Endothelial cell of umbilical vein (primary cell): ENCODE data around the gene TPP1.

Experiments
- EZH2 ChIP-seq: IDR thresholded peaks from 2 replicates; pipeline ENCODE4 v1.6.1; 2012; ENCODE audit warnings: borderline replicate concordance, low read depth, mild to moderate bottlenecking, moderate library complexity, low read length, inconsistent platforms; ENCODE audit not compliant: severe bottlenecking
- MAX ChIP-seq: IDR thresholded peaks from 2 replicates; pipeline ENCODE4 v1.6.1; 2011; ENCODE audit not compliant: insufficient read depth, insufficient read length
- MYC ChIP-seq: IDR thresholded peaks from one replicate; pipeline ENCODE4 v1.6.1; 2011; ENCODE audit warnings: mild to moderate bottlenecking, low read depth, low read length
- TF ChIP-seq, protein P1 (sequence below), 2 donors: IDR thresholded peaks; 1 replicate in 1 of 2; 2 replicates in 1 of 2; pipeline ENCODE4 v1.5.1; 2011; ENCODE audit warnings: low read length in 2 of 2, mild to moderate bottlenecking in 2 of 2, moderate library complexity in 2 of 2, control low read depth in 1 of 2, inconsistent platforms in 1 of 2, low read depth in 1 of 2; ENCODE audit not compliant: insufficient read depth in 1 of 2; ENCODE audit errors: extremely low read depth in 1 of 2

DNA sequence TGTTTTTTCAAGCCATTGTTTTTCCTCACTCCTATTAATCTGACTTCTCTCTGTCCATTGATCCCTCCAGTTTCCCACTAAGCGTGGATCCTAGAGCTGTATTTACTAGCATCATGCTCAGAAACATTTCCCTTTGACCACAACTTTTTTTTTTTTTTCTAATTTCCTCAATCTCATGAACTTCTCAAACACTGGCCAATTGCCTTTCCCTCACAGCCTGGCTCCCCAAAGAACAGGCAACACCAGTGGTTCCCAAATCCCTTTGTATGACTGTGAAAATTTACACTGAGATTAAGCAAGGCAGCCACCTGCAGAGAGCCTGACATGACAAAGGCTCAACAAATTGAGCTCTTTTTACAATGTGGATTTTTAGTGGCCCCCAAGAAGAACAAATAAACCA lies 1.4 kb upstream of the TPP1 start:
- TF ChIP-seq EZH2, result no peak
- TF ChIP-seq, protein P1, sequence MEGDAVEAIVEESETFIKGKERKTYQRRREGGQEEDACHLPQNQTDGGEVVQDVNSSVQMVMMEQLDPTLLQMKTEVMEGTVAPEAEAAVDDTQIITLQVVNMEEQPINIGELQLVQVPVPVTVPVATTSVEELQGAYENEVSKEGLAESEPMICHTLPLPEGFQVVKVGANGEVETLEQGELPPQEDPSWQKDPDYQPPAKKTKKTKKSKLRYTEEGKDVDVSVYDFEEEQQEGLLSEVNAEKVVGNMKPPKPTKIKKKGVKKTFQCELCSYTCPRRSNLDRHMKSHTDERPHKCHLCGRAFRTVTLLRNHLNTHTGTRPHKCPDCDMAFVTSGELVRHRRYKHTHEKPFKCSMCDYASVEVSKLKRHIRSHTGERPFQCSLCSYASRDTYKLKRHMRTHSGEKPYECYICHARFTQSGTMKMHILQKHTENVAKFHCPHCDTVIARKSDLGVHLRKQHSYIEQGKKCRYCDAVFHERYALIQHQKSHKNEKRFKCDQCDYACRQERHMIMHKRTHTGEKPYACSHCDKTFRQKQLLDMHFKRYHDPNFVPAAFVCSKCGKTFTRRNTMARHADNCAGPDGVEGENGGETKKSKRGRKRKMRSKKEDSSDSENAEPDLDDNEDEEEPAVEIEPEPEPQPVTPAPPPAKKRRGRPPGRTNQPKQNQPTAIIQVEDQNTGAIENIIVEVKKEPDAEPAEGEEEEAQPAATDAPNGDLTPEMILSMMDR (IDR thresholded peaks at IDR 0.05; ENCODE audit: extremely low read depth in 1 of 2, insufficient read depth in 1 of 2, low read depth in 1 of 2, low read length in 2 of 2), result no peak
- no peak for TF ChIP-seq MYC
- no peak for TF ChIP-seq MAX
